Heart right ventricle (tissue), 16 donors: Measurements from ENCODE around the gene WDR20. TPM values are rescaled to one million over a fixed set of nuclear protein-coding genes. Genes with fewer than 3 reads are reported as not detected.

Source experiments
- ATAC-seq, 8 donors: fragments of 200-7000 bp; cut with Tn5 transposase; one replicate each; pipeline ENCODE4 v1.9.1; 2020; ENCODE audit warnings: mild to moderate bottlenecking in 8 of 8, moderate library complexity in 8 of 8, moderate number of reproducible peaks in 1 of 8
- DNase-seq, 2 donors: peaks; one replicate each; pipeline ENCODE4 v3.0.0-alpha.2; 2020
- H3K27ac ChIP-seq, 10 donors: fragments of 200-600 bp; sonication (generic) in 2 of 10; one replicate each; pipeline versions ENCODE4 v1.5.0 to v1.8.0; 2020 to 2022; ENCODE audit warnings: mild to moderate bottlenecking in 3 of 10
- H3K27me3 ChIP-seq, 7 donors: fragments of 200-600 bp; one replicate each; pipeline ENCODE4 v1.8.0; 2021 to 2022; ENCODE audit warnings: mild to moderate bottlenecking in 2 of 7
- H3K36me3 ChIP-seq, 9 donors: fragments of 200-600 bp; sonication (generic) in 1 of 9; one replicate each; pipeline versions ENCODE4 v1.5.0 to v1.8.0; 2020 to 2022; ENCODE audit warnings: mild to moderate bottlenecking in 2 of 9
- H3K4me1 ChIP-seq, 9 donors: fragments of 200-600 bp; sonication (generic) in 1 of 9; one replicate each; pipeline versions ENCODE4 v1.5.0 to v1.8.0; 2020 to 2022; ENCODE audit warnings: mild to moderate bottlenecking in 4 of 9
- H3K4me3 ChIP-seq, 10 donors: fragments of 200-600 bp; sonication (generic) in 2 of 10; one replicate each; pipeline versions ENCODE4 v1.5.0 to v1.8.0; 2020 to 2022; ENCODE audit warnings: mild to moderate bottlenecking in 7 of 10, moderate library complexity in 2 of 10
- H3K9me3 ChIP-seq, 11 donors: fragments of 200-600 bp in 10 of 11; sonication (generic) in 2 of 11; one replicate each; pipeline versions ENCODE4 v1.5.0 to v1.8.0; 2013 to 2022; ENCODE audit warnings: mild to moderate bottlenecking in 2 of 11, control low read depth in 1 of 11, moderate library complexity in 1 of 11
- CTCF ChIP-seq, 9 donors: fragments of 200-600 bp; sonication (generic) in 2 of 9; IDR thresholded peaks; one replicate each; pipeline versions ENCODE4 v1.5.0 to v1.8.0; 2021 to 2022; ENCODE audit warnings: antibody characterized with exemption in 9 of 9, mild to moderate bottlenecking in 5 of 9, moderate library complexity in 1 of 9
- WGBS, 2 donors: extraction: QIAGEN DNeasy Blood & Tissue Kit; methylation state at CpG; one replicate each; pipeline ENCODE4 v1.1.7; 2013; ENCODE audit warnings: inconsistent platforms in 1 of 2; 5-methylcytosine and 5-hydroxymethylcytosine counted together
- intact Hi-C, 10 donors: fragments of 100-400 bp; cut with DNase I; formaldehyde crosslinking; loops; one replicate each; pipeline versions ENCODE4 v1.11.1 to v1.14.2; 2022
- polyA plus RNA-seq, 2 donors: library from polyadenylated mRNA; stranded (reverse); fragments of 200-250 nt; gene quantifications; one replicate each; pipeline ENCODE4 v1.2.3, GENCODE V29; 2013
- total RNA-seq, 10 donors: library from RNA; stranded (reverse); fragmentation: NEBNext Ultra II Directional in 3 of 10; extraction: Animal tissue kit (Norgen Biotek cat#: 25700) in 3 of 10; gene quantifications; one replicate each; pipeline versions ENCODE4 v1.2.1 to v1.2.4, GENCODE V29; 2021 to 2023
- donor health status: Arrhythmogenic right ventricular cardiomyopathy.
- donor health status: ischemic (EF 13 %, LVEDD 7.1; RV severe dilation, severe dysfunction).
- donor health status: healthy with polysubstance abuse.
- donor health status: DM: no; HTN: yes; CAD: no.
- donor health status: DM: no; HTN: no; CAD: no.
- donor health status: ischemic (EF 25% LVEDD 6.9; RV normal size, moderate dysfunction).
- donor health status: ischemic (EF 25% LVEDD 5.7; RV mildly dilated, moderate dysfunction).
- donor health status: healthy.
- donor health status: DM: yes; HTN: yes; CAD: no.
- donor health status: Ischemic cardiomyopathy.
- donor health status: ischemic (EF 35%, LVEDD 5.7; RV mildly dilated, moderate dysfunction).
- donor health status: nonischemic (EF 11% LVEDD 7.7; RV severe dilation, severe dysfunction).
- donor health status: DM: yes; HTN: yes; CAD: no.
- donor health status: PGD.
- donor health status: ischemic (EF 29% LVEDD 5.4; RV normal size, mild dysfunction).
- donor health status: nonischemic (EF 23%, LVEDD 6.1; RV moderate dilation, normal function).

The WDR20 gene
- total and polyA plus RNA-seq, 12 donors: 10.7 to 28.0 (median 20.5) TPM

GRCh38 chr14:102095231-102095870 lies 44.3 kb upstream of the WDR20 start:
- Histone ChIP-seq H3K9me3 (no peaks in the 10 kb centered on the region), H3K27me3 (no peaks in the 10 kb centered on the region), H3K4me1 (peaks cover 0 to 10% (median 4%) of the 10 kb centered on the region in 9 donors), H3K36me3 (no peaks in the 10 kb centered on the region), H3K27ac (no peak overlapping the region), H3K4me3 (no peak overlapping the region)
- TF ChIP-seq CTCF (IDR thresholded peaks at IDR 0.05): no peak
- DNase-seq: no peak
- ATAC-seq: peak in 1 of 8 donors; percentile 5
- WGBS, 2 donors: 85 to 92% methylated on average over 6 of the region's 6 CpGs
- intact Hi-C loops: loop anchor here in 8 of 10 donors (5.0 to 10.0 kb wide), 6 partner anchors 33 to 391 kb away; partner anchors contain the start of gene DYNC1H1 (in 5 of the 8)

GRCh38 chr14:102095871-102096568 lies 43.7 kb upstream of the WDR20 start:
- Histone ChIP-seq H3K4me3 (no peak overlapping the region), H3K27ac (no peak overlapping the region), H3K36me3 (no peaks in the 10 kb centered on the region), H3K4me1 (peaks cover 0 to 10% (median 4%) of the 10 kb centered on the region in 9 donors), H3K27me3 (no peaks in the 10 kb centered on the region), H3K9me3 (no peaks in the 10 kb centered on the region)
- intact Hi-C loops: loop anchor here (1.0 to 10.0 kb wide), 11 partner anchors 33 to 391 kb away; partner anchors contain the start of gene DYNC1H1 (in 5 of the 10)
- ATAC-seq (peak in 3 of 8 donors; percentile 14 to 48 (median 19)), DNase-seq (no peak)
- WGBS, 2 donors: 48 to 53% methylated on average over 8 of the region's 8 CpGs
- no peak for TF ChIP-seq CTCF (IDR thresholded peaks at IDR 0.05)

GRCh38 chr14:102096569-102097188 lies 43.0 kb upstream of the WDR20 start:
- no peak overlapping the region for H3K4me3 ChIP-seq
- DNase-seq (peak; percentile 83 to 87), ATAC-seq (peak; percentile 68 to 95 (median 90))
- H3K27ac ChIP-seq: no peak overlapping the region
- no peaks in the 10 kb centered on the region for H3K9me3 ChIP-seq
- TF ChIP-seq CTCF (IDR thresholded peaks at IDR 0.05): peak; percentile 75 to 90 (median 88)
- intact Hi-C loops: loop anchor here (1.0 to 10.0 kb wide), 11 partner anchors 33 to 392 kb away; partner anchors contain the start of gene DYNC1H1 (in 5 of the 10)
- no peaks in the 10 kb centered on the region for H3K36me3 ChIP-seq
- WGBS, 2 donors: 31 to 36% methylated on average over 12 of the region's 12 CpGs
- H3K27me3 ChIP-seq: no peaks in the 10 kb centered on the region
- peaks cover 0 to 10% (median 4%) of the 10 kb centered on the region in 9 donors for H3K4me1 ChIP-seq

- ATAC-seq: no peak
- Histone ChIP-seq H3K4me3 (no peak overlapping the region), H3K9me3 (no peaks in the 10 kb centered on the region), H3K27me3 (no peaks in the 10 kb centered on the region), H3K4me1 (peaks cover 0 to 10% (median 4%) of the 10 kb centered on the region in 9 donors), H3K36me3 (no peaks in the 10 kb centered on the region), H3K27ac (no peak overlapping the region)
- 80 to 84% methylated on average over 7 of the region's 7 CpGs for WGBS, 2 donors
- intact Hi-C loops: loop anchor here (2.0 to 10.0 kb wide), 9 partner anchors 35 to 393 kb away; partner anchors contain the start of gene DYNC1H1 (in 5 of the 10)
- DNase-seq: no peak
- no peak for TF ChIP-seq CTCF (IDR thresholded peaks at IDR 0.05)
Measured at GRCh38 chr14:102097441-102098135, 42.1 kb upstream of the WDR20 start.
